ENCODE data around the gene NEK10. TPM values are rescaled to one million over a fixed set of nuclear protein-coding genes. Genes with fewer than 3 reads are reported as not detected.

NEK10 gene
- total RNA-seq, 1 experiment from 2014 or later: 5.7 TPM

- intact Hi-C loops (cut with micrococcal nuclease; ENCODE audit: unreplicated experiment): loop anchor here (10.0 kb wide), 1 partner anchor 704 kb away; no protein-coding TSS in a partner anchor
Measured at GRCh38 chr3:27228805-27229204, 140.4 kb downstream of the NEK10 start.

GRCh38 chr3:27224197-27224596, 145.0 kb downstream of the NEK10 start:
- Histone ChIP-seq H3K27me3 (ENCODE audit: control insufficient read depth, insufficient read depth, low read length) (no peaks in the 10 kb centered on the region), H3K27ac (ENCODE audit: low read length) (no peak overlapping the region), H3K9me3 (ENCODE audit: control insufficient read depth, insufficient read depth, low read depth, low read length) (no peaks in the 10 kb centered on the region), H3K4me3 (ENCODE audit: low read depth in 2 of 2, low read length in 2 of 2) (no peak overlapping the region), H3K4me1 (ENCODE audit: control insufficient read depth, insufficient read depth, low read length) (no peaks in the 10 kb centered on the region), H3K36me3 (ENCODE audit: control insufficient read depth, insufficient read depth, low read length) (no peaks in the 10 kb centered on the region)
- in situ Hi-C loops (cut with HindIII; ENCODE audit: low pct_unique_long_range_greater_than_20kb, low sequenced_read_pairs): no loop called here
- DNase-seq (ENCODE audit: low read depth, low spot score) (no peak), ATAC-seq (no peak)
- CTCF ChIA-PET: no interaction called here
- POLR2A ChIA-PET: no interaction called here
- no TSS peak for BruUV-seq (replicated peaks)
- intact Hi-C loops (cut with micrococcal nuclease; ENCODE audit: unreplicated experiment): loop anchor here (10.0 kb wide), 1 partner anchor 699 kb away; no protein-coding TSS in a partner anchor
- TF ChIP-seq CTCF (IDR thresholded peaks at IDR 0.05): no peak
- no peak for TF ChIP-seq SIN3A (IDR thresholded peaks at IDR 0.05; ENCODE audit: borderline replicate concordance, insufficient read depth, low read depth, low read length)
- TF ChIP-seq POLR2AphosphoS5 (IDR thresholded peaks at IDR 0.05; ENCODE audit: low read depth, low read length): no peak
- TF ChIP-seq TCF7L2 (IDR thresholded peaks at IDR 0.05; ENCODE audit: low read depth, low read length): no peak
- no peak for TF ChIP-seq REST (IDR thresholded peaks at IDR 0.05; ENCODE audit: insufficient read depth in 1 of 2, low read depth in 2 of 2, low read length in 1 of 2)

More at GRCh38 chr3:27228805-27229204, 140.4 kb downstream of the NEK10 start:
- Histone ChIP-seq H3K36me3 (ENCODE audit: control insufficient read depth, insufficient read depth, low read length) (no peaks in the 10 kb centered on the region), H3K27me3 (ENCODE audit: control insufficient read depth, insufficient read depth, low read length) (no peaks in the 10 kb centered on the region), H3K9me3 (ENCODE audit: control insufficient read depth, insufficient read depth, low read depth, low read length) (no peaks in the 10 kb centered on the region), H3K27ac (ENCODE audit: low read length) (no peak overlapping the region), H3K4me3 (ENCODE audit: low read depth in 2 of 2, low read length in 2 of 2) (no peak overlapping the region), H3K4me1 (ENCODE audit: control insufficient read depth, insufficient read depth, low read length) (no peaks in the 10 kb centered on the region)
- in situ Hi-C loops (cut with HindIII; ENCODE audit: low pct_unique_long_range_greater_than_20kb, low sequenced_read_pairs): no loop called here
- CTCF ChIA-PET: no interaction called here
- DNase-seq (ENCODE audit: low read depth, low spot score): no peak
- no peak for ATAC-seq
- BruUV-seq (replicated peaks): no TSS peak
- POLR2A ChIA-PET: no interaction called here
- TF ChIP-seq CTCF (IDR thresholded peaks at IDR 0.05) (peak; percentile 24; the same call in 1 of the 2 replicates), REST (IDR thresholded peaks at IDR 0.05; ENCODE audit: insufficient read depth in 1 of 2, low read depth in 2 of 2, low read length in 1 of 2) (no peak)

All from Panc1 (cell line).